Cardiac fibroblast (primary cell): Measurements from ENCODE around the gene ELOA.
"Not testable (repeated sequence)": the region's sequence is repeated elsewhere in the genome, so short reads cannot be mapped to it uniquely, and the experiment has no call there.

Experiments used
- DNase-seq, 2 donors: peaks; one replicate each; pipeline versions ENCODE4 v3.0.0 to v3.0.0-alpha.2; 2010; ENCODE audit warnings: low read depth in 2 of 2
- H3K4me3 ChIP-seq, 2 donors: replicated peaks in 1 of 2; 1 replicate in 1 of 2; 2 replicates in 1 of 2; pipeline ENCODE4 v1.5.1; 2011; ENCODE audit warnings: low read depth in 2 of 2, low read length in 2 of 2, mild to moderate bottlenecking in 2 of 2, moderate library complexity in 1 of 2
- CTCF ChIP-seq: IDR thresholded peaks from one replicate; pipeline ENCODE4 v1.5.1; 2011; ENCODE audit warnings: low read depth, mild to moderate bottlenecking, low read length, inconsistent platforms

ELOA gene

GRCh38 chr1:23793018-23793781 lies 49.9 kb downstream of the ELOA start:
- no peak for TF ChIP-seq CTCF
- DNase-seq, result peak; percentile 49 to 53
- no peak overlapping the region for H3K4me3 ChIP-seq

- no peak for DNase-seq
- no peak overlapping the region for H3K4me3 ChIP-seq
- TF ChIP-seq CTCF, result no peak
These were observed 50.8 kb downstream of the ELOA start for GRCh38 chr1:23793861-23794731.

GRCh38 chr1:23794732-23795182 lies 51.5 kb downstream of the ELOA start:
- not testable (repeated sequence) for DNase-seq, H3K4me3 ChIP-seq

- DNase-seq, result no peak
- H3K4me3 ChIP-seq, result no peak overlapping the region
- no peak for TF ChIP-seq CTCF
These were observed 52.6 kb downstream of the ELOA start for GRCh38 chr1:23795676-23796465.

GRCh38 chr1:23796466-23797271 lies 53.4 kb downstream of the ELOA start:
- no peak for DNase-seq
- no peak for TF ChIP-seq CTCF
- H3K4me3 ChIP-seq, result no peak overlapping the region

- no peak overlapping the region for H3K4me3 ChIP-seq
- DNase-seq, result no peak
- TF ChIP-seq CTCF, result no peak
These were observed 54.5 kb downstream of the ELOA start for GRCh38 chr1:23797478-23798448.
